ENCODE measurements around the gene DVL1.

DVL1 gene

GRCh38 chr1:1291023-1291528 lies 58.1 kb downstream of the DVL1 start:
- no peak for TF ChIP-seq CTCF (IDR thresholded peaks at IDR 0.05; ENCODE audit: insufficient read depth, low read depth, low read length, missing control alignments)
- no peak for DNase-seq (ENCODE audit: low read depth)
- no peak overlapping the region for H3K4me3 ChIP-seq (ENCODE audit: low read depth, low read length)

DNA sequence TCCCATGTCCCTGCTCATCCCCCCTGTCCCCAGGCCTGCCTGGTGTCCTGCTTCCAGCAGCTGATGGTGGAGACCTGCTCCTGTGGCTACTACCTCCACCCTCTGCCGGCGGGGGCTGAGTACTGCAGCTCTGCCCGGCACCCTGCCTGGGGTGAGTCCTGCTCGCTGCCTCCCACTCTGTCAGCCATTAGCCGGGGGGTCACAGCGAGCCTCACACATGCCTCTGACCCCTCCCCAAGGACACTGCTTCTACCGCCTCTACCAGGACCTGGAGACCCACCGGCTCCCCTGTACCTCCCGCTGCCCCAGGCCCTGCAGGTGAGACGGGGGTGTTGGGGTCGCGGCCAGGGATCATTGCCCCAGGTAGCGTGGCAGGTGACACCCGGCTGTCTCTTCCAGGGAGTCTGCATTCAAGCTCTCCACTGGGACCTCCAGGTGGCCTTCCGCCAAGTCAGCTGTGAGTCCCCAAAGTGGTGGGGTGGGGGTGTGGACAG lies 58.9 kb downstream of the DVL1 start:
- peak; percentile 25 for TF ChIP-seq CTCF (IDR thresholded peaks at IDR 0.05; ENCODE audit: insufficient read depth, low read depth, low read length, missing control alignments)
- H3K4me3 ChIP-seq (ENCODE audit: low read depth, low read length), result no peak overlapping the region
- no peak for DNase-seq (ENCODE audit: low read depth)

- no peak for TF ChIP-seq CTCF (IDR thresholded peaks at IDR 0.05; ENCODE audit: insufficient read depth, low read depth, low read length, missing control alignments)
- no peak overlapping the region for H3K4me3 ChIP-seq (ENCODE audit: low read depth, low read length)
- no peak for DNase-seq (ENCODE audit: low read depth)
These were observed 61.7 kb downstream of the DVL1 start for GRCh38 chr1:1287288-1288110.

GRCh38 chr1:1286313-1287261 lies 62.6 kb downstream of the DVL1 start:
- H3K4me3 ChIP-seq (ENCODE audit: low read depth, low read length), result no peak overlapping the region
- TF ChIP-seq CTCF (IDR thresholded peaks at IDR 0.05; ENCODE audit: insufficient read depth, low read depth, low read length, missing control alignments), result no peak
- no peak for DNase-seq (ENCODE audit: low read depth)

- H3K4me3 ChIP-seq (ENCODE audit: low read depth, low read length), result no peak overlapping the region
- DNase-seq (ENCODE audit: low read depth), result no peak
- no peak for TF ChIP-seq CTCF (IDR thresholded peaks at IDR 0.05; ENCODE audit: insufficient read depth, low read depth, low read length, missing control alignments)
These were observed 63.5 kb downstream of the DVL1 start for GRCh38 chr1:1285611-1286311.
